Ureter (tissue), 1 donor: ENCODE measurements around the gene ELP4. TPM values are rescaled to one million over a fixed set of nuclear protein-coding genes. Genes with fewer than 3 reads are reported as not detected.

Source experiments
- DNase-seq: peaks from one replicate; pipeline ENCODE4 v3.0.0-alpha.2; 2020; ENCODE audit warnings: low spot score
- total RNA-seq: library from RNA; stranded (reverse); gene quantifications from one replicate; pipeline ENCODE4 v1.2.4, GENCODE V29; 2023
- donor health status: DM: yes; HTN: yes; CAD: no.

The ELP4 gene
- total RNA-seq, 1 donor from 2014 or later, result 20.6 TPM

DNA sequence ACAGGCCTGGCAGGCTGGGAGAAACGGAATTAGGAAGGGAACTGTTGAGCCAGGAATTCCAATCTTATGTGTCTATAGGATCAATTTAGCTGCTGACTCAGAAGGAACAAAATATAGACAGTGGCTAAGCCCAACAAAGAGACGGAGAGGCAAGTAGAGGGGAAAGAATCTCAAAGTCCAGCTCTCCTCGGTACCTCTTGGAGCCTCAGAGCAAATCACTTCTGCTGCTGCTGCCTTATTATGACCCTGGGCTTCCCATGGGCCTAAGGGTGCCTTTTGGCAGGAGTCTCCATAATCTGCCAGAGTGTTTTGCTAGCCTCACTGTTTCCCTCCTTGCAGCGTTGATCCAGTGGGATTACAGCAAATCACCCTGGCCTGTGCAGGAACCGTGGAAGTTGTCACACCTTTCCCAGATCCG lies 269.8 kb downstream of the ELP4 start:
- no peak for DNase-seq

DNA sequence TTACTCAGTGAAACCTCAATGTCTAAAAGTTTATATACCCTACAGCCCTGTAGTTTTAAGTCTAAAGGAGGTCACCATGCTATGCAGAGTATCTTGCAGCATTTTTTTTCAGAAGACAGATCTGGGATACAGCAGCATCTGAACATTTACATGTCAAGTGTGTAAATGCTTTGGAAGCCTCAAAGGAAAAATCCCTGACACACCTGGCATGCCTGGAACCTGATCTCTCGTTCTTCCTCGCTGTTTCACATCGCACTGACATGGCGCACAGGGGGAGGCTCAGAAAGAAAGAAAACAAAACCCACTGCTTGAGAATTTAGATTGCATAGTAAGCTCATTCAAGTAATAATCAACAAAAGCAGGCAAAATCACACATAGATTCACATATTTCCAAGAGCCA lies 270.5 kb downstream of the ELP4 start:
- DNase-seq, result no peak

DNA sequence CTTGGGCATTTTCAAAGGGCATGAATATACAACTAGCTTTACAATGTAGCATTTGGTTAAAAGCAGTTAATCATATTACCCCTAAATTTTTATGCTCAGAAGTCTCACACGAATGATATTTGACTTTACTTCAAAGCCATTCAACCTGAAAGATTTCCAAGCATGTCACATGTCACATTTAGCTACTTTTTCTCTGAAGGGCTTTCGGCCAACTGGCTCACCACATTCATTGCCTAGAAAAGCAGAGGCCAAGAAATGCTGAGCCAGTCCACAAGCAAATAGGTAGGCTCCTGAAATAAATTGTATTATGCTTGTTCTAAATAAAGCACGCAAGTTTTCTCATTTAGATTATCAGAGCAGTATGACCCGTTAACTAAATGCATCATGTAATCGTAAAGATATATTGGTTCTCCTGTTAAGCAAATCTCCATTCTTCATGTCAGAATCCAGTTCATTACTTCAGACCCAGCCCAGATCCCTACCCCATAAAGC lies 271.0 kb downstream of the ELP4 start:
- DNase-seq, result no peak

DNA sequence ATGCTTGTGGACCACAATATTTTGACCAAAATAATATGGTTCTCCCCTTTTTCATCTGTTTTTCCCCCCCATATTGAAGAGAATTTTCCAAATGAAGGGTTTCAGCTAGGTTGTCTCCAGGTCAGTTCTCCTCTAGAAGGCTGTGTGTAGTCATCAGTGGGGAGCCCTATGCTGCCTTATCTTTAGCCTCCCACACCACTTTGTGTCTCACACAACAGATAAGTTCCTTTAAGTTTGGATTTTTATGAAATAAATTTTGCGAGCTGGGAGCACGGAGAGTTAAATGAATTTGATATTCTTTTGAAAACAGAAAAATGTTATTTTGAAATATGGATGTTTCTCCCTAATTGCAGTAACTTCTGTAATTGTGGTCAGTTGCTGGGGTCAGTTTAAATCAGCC lies 272.7 kb downstream of the ELP4 start:
- no peak for DNase-seq

DNA sequence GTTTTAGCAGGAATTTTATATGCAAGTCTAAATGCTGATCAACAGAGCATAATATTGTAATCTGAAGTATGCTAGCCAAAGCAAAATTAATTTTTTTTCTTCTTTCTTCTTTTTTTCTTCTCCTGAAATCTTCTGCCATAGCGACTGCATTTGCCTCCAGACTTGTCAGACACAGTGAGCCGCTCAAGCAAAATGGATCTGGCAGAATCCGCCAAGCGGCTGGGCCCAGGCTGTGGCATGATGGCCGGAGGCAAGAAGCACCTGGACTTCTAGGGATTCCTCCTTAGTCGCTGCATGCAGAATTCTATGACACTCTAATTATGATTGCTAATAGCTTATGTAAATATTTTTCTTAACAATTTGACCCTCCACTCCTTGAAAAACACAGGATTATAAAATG lies 273.7 kb downstream of the ELP4 start:
- no peak for DNase-seq

DNA sequence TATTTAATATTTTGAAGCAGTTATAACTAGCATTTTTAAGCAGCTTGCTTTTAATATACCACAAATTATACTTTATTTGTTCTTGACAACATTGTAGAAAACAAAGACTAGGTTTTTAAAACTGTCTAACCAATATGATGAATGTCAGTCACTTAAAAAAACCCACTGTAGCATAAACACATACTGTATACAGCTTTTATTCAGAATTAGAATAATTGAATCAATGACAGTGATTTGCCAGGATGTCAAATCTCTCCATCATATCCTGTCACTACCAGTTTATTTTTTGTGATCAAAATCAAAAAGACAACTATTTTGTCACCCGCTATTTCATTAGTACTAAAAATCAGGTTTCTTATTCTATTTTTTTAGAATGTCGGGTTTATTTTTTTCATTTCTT lies 275.0 kb downstream of the ELP4 start:
- no peak for DNase-seq

DNA sequence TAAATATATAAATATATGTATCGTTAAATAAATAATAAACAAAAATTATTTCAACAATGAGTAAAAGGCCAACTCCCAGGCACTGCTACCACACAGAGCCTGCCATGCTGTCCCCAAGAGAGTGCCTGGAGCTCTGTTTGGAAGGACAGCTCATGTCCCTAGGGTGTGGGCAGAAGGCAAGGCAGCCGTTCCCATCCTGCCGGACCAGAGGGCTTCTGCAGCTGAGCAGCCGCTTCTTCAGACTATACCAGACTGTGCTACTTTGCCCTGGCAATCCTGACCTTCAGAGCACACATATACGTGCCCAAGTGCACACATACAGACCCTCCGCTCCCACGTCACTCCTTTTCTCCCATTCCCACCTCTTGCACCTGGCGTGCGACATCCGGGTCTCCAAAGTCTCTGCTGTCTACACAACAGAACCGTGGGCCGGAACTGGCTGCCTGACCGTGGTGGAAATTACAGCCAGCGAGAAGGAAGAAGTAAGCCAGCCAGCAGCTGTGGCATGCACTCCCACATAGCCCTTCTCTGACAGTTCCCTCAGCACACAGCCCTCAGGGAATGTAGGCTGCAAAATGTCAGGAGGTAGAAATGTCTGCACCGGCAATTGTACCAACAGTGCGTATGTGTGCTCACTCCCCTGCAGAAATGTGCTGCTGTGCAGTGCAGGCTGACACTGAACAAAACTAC lies 277.6 kb downstream of the ELP4 start:
- no peak for DNase-seq

DNA sequence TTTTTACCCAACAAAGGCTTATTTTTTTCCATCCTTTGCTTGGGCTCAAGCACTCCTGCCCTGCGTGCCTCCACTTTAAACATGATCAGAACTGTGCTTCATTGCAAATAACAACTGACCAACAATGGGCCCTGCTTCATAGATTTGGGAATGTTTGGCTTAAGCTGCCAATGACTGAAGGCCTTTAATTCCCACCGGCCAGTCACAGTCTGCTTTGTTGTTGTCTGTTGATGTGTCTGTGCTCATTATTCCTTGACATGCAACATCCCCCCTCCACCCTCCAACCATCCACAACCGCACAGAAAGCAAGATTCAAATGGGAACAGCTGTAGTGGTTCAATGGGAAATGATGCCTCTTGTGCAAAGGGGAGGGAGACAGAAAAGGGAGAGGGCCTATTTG lies 278.5 kb downstream of the ELP4 start:
- DNase-seq, result no peak

DNA sequence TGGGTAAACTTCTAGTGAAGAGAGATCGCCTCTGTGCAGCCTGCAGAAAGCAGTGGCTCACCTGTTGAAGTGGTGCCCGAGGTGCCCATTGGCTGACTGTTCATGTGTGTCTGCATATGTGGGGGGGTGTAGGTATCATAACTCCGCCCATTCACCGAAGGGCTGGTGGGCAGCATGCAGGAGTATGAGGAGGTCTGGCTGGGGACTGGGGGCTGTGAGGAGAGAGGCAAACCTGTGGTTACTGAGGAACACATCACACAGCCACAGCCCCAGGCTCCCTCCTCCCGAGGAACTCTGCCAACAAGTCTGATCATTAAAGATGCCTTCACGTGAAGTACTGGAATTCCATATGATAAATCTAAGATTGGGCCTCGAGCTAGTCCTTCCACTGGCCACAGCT lies 281.1 kb downstream of the ELP4 start:
- no peak for DNase-seq

DNA sequence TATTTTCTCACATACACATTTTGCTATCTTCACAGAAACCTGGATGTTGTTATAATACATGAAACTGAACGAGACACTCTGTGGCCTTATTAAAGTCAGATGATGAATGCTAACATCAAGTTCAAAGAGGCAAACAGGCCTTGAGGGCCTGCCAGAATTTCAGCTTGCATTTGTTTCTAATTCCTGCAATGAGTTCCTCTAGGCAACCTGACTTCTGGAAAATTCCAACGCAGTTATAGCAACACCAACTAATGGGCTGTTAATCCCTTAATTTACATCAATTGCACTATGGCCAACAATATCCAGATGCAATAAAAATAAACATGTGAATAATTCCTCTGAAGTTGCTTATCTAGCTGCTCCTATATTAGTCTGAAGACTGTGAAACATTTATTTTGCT lies 282.5 kb downstream of the ELP4 start:
- no peak for DNase-seq

DNA sequence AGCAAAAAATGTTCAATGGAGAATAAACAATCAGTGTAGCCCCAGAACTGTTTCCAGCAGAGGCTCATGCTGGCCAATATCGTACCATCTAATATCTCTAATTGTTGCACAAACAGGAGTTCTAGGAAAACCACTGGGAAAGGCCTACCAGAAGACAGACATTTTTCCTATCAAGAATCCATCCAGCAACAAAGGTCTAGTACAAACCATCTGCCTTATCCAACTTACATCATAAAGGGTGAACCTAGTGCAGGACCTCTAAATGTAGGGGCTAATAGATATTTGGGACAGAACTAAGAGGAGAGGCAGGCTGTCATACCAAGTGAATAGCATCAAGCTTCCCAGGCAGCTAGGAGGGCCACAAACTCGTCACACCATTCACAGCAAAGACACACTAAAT lies 282.9 kb downstream of the ELP4 start:
- DNase-seq, result no peak

DNA sequence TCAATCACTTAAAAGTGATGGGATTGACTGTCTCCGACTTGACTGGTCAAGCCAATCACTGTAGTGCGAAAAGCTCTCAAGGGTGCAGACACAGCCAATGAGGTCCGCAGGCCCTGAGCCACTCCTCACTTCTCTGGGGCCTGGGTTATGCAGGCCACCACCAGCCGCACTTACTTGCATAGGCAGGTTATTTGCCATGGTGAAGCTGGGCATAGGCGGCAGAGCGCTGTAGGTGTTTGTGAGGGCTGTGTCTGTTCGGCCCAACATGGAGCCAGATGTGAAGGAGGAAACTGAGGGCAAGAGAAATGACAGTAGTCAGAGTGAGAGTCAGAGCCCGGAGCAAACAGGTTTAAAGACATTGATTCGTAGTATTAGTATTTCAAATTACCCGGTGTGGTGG lies 283.7 kb downstream of the ELP4 start:
- no peak for DNase-seq

DNA sequence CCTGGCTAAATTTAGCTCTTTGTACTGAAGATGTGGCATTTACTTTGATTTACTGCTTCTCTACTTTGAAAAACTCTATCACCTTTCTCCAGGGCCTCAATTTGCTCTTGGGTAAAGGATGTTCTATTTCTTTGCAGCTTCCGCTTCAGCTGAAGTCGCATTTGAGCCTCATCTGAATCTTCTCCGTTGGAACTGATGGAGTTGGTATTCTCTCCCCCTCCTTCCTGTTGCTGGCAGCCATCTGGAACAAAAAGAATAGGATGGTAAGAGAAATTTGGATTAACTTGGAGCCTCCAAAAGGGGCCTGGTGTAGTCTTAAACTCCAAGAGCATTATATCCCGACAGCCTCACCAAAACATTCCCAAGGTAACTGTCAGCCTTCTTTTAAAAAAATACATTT lies 285.0 kb downstream of the ELP4 start:
- no peak for DNase-seq

DNA sequence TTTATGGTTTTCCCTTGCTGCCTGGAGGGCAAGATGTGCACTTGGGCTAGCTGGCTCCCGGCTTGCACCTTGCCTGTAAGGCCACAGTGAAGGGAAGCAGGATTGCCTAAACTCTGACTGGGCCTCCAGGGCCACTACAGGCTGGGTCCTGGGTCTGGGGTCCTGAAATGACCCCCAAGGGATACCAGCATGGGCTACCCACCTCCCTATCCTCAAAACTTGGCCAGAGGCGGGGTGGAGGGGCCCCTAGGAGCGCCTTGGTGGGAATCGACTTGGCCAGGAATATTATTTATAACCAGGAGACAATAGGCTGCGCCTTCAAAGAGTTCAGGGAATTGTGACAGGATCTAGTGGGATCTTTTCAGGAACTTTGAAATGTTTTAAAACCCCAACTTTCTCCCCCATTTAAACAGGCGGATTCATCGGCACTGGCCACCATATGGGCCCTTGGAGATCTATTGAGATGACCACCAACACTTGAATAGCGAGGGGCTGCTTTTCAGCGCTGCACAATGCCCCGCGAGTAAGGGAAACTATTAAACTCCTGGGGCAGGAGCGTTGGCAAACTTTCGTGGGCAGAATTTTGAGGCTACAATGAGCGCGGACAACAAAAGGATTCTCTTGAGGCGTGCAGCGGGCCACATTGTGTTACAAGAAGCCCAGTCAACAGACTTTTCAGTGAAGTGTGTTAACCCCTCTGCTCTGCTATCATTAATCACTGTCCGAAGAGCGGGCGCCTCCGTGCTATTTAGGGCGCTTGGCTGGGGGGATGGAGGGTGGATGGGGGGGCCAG lies 286.3 kb downstream of the ELP4 start:
- no peak for DNase-seq

DNA sequence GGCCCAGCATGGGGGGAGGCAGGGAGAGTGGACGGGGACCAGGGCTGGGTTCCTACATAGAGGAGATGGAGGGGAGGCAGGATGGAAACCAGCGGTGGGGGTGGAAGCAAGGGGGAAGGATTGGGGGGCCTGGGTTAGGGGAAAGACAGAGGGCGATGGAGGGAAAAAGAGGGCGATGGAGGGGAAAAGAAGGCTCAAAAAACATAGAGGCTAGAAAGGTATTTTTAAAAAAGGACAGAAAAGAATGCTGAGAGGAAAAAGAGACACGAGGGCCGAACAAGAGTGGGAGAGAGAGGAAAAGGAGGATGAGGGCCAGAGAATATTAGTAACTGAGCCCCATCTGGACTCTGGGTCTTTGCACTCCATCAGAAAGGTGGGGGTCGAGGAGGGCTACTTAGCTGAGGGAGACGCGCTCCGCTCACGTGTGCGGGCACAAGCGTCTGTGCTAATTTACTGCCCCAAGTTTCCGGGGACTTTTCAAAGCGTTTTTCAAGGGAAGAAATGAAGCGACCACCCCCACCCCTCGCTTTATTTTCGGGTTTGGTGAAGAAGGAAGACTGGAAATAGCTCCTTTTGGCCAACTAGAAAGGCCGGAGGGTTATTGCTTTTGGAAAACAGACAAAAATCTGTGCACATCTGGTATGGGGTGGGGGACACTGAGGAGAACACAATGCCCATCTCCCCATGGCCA lies 287.1 kb downstream of the ELP4 start:
- DNase-seq, result no peak

DNA sequence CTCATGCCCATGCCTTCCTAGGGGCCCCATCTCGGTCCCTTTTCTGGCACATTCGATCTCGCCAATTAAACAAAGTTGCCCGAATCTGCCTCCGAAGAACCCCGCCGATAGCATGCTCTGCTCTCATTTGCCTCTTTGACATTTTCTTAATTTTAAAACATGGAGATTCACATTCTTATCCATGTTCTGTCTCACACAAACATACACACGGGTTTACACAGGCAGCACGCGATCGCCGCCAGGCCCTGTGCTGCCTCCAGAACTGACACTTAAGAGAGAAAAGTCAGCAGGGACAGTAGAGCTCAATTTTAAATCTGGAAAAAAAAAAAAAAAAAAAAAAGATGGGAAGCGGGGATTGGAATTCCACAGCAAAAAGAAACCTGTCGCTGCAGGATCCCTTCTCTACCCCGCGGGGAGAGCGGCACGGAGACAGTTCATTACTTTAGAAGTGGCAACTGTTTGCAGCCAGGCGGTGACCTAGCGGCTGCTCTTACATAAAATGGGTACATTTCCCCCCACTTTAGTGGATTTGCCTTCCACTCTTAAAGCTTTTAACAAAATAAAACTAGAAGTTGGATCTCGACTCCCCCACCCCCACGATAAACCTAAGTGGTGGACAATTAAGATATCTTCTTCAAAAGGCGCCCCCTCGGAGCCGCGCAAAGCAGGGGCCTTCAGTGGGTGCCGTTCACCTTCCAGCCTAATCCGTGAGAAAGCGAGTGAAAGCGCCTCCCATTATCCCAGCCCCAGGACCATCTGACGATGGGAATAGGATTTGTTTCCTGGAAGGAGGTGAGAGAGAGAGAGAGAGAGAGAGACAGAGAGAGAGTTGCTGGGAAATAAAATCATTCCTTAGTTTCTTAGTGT lies 287.9 kb downstream of the ELP4 start:
- no peak for DNase-seq

DNA sequence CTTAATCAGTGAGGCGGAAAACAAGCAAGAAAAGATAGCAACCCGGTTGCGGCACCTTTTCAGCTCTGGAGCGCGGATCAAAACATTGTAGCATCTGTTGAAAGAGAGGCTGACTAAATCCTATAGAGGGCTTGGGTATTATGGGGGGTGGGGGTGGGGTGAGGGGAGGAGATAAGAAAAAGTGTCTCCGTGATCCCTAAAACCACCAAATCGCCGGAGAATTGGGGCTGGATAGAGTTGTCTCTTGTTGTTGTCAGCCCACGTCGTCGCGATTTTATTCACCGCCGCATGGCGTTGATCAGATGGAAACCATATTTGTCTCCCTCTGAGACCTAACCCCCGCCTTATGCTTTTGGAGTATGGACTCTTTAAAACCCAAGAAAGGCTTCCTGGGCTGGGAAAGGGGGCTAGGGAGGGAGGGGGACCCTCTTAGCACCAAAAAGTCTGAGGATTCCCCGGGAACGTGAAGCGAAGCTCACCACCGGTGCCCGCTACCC lies 288.5 kb downstream of the ELP4 start:
- DNase-seq, result no peak

DNA sequence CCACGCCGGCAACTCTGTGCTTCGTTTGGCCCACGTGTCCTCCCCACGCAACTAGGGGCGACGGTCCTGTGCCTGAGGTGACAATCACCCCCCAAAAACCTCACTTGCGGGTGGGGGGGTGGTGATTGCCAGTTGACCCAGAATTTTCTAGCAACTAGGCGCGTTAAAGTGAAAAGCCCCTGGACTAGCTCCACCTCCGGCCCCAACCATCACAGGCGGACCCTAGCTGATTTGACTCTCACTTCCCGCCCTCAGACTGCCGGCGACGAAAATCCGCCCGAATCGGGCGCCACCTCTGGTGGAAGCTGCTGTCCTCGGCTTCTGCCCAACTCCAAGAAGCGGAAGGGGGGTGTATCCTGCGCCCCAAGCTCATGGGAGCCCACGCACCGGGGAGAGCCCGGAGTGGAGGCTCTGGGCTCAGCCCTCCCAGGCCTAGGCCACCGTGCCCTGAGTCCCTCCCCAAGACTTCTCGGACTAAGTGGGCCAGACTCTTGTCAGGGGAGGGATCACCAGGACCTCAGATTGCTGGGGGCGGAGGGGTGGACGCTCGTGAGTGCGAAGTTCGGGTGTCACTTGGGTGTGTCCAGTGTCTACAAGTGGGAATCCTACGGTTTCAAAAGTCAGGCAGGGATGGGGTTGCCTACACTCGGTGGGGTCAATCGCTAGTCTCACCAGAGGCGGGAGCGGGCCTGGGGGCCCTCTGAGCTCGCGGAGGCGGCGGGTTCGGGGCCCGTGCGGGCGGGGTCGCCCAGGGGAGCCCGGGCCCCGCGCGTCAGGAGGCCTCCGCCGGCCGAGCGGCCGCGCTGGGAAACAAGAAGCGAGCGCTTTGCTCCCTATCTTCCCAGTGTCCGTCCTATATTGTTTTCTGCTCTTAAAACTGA lies 289.2 kb downstream of the ELP4 start:
- DNase-seq, result no peak

DNA sequence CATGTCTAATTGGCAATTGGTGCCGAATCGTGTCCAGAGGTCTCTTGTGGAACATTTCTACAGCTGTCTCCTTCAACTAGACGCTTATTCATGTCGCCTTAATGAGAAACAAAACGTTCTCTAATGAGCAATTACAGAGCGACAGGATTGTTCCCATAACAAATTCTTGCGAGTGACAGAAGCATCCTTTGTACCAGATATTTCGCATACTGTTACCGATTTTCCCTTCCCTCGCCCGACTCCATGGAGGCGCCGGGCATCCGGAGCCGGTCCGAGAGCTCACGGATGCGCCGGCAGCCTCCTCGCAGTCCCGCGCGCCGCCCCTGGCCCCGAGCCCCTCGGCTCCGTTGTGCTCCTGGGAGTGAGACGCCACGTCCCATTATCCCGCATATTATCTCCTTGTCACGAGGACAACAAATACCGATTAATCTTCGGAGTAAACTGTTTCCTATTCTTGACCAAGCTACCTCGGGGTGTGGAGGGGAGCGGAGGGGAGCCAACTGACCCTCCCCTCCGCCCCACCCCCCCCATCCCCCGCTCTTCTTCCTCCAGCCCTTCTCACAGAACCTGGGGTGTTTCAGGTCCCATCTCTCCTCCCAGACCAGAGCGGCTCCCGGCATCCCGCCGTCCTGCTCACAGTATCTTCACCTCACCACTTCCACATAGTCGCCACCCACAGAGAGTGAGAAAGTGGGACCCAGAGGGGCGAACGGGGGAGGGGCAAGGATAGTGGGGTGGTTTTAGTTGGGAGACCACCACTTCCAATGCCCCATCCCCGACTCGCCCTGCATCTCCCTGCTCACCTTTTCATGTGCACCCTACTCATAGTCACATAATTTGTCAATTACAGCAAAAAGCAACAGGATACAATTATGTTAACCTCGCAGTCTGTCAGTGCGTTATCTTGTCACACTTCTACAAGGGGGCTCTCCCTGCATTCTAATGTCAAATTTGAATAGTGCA lies 290.1 kb downstream of the ELP4 start:
- DNase-seq, result no peak
